AG04449 (cell line): ENCODE measurements around the gene TNS3.
A peak's percentile ranks its signal among the peaks of the same experiment; 100 is the strongest.

Source experiments
- CTCF ChIA-PET: fragments of 350-600 bp; formaldehyde crosslinking; extraction: SDS; loops from one replicate; lab custom pipeline; 2021; ENCODE audit warnings: antibody characterized with exemption; lab: Yijun Ruan, JAX
- POLR2A ChIA-PET: fragments of 400-600, 350-600 bp; formaldehyde crosslinking; extraction: SDS; loops from one replicate; lab custom pipeline; 2020; ENCODE audit warnings: antibody characterized with exemption, inconsistent platforms; lab: Yijun Ruan, JAX
- DNase-seq: peaks from one replicate; pipeline ENCODE4 v3.0.0-alpha.2; 2010; ENCODE audit warnings: low read depth, low spot score
- H3K4me3 ChIP-seq: 2 replicates; pipeline ENCODE4 v1.5.1; 2011; ENCODE audit warnings: low read depth, mild to moderate bottlenecking, control low read depth, low read length
- CTCF ChIP-seq: IDR thresholded peaks from one replicate; pipeline ENCODE4 v1.5.1; 2011; ENCODE audit warnings: mild to moderate bottlenecking, moderate library complexity, low read length, control low read depth, inconsistent platforms; ENCODE audit not compliant: insufficient read depth; ENCODE audit errors: missing control alignments

The TNS3 gene

GRCh38 chr7:47580175-47580706 is 1.7 kb downstream of the TNS3 start:
- no peak for TF ChIP-seq CTCF
- H3K4me3 ChIP-seq = peak overlapping the region; percentile 82
- ChIA-PET POLR2A (no interaction called here), CTCF (interaction anchor here (1.5 kb wide), 1 partner anchor 530 kb away, joined by 3 read pairs; no protein-coding TSS in a partner anchor)
- DNase-seq = no peak

GRCh38 chr7:47579458-47579857 is 2.5 kb downstream of the TNS3 start:
- no peak for TF ChIP-seq CTCF
- ChIA-PET POLR2A (interaction anchor here (1.4 kb wide), 1 partner anchor 207 kb away, joined by 5 read pairs; no protein-coding TSS in a partner anchor), CTCF (interaction anchor here (0.9 kb wide), 1 partner anchor 314 kb away, joined by 3 read pairs; no protein-coding TSS in a partner anchor)
- H3K4me3 ChIP-seq = peak overlapping the region; percentile 82
- no peak for DNase-seq

GRCh38 chr7:47578579-47579270 is 3.2 kb downstream of the TNS3 start:
- ChIA-PET CTCF (interaction anchor here (0.9 to 1.6 kb wide), 4 partner anchors 134 to 313 kb away, joined by 3 to 6 read pairs (median 4); no protein-coding TSS in a partner anchor), POLR2A (interaction anchor here (1.1 to 1.4 kb wide), 2 partner anchors 143 to 208 kb away, joined by 3 to 5 read pairs; no protein-coding TSS in a partner anchor)
- H3K4me3 ChIP-seq = peak overlapping the region; percentile 19; the same call in 1 of the 2 replicates
- no peak for TF ChIP-seq CTCF
- DNase-seq = no peak

GRCh38 chr7:47577321-47577919 is 4.5 kb downstream of the TNS3 start:
- ChIA-PET POLR2A (interaction anchor here (0.6 to 1.1 kb wide), 2 partner anchors 142 to 217 kb away, joined by 3 read pairs; no protein-coding TSS in a partner anchor), CTCF (interaction anchor here (1.6 kb wide), 1 partner anchor 132 kb away, joined by 3 read pairs; no protein-coding TSS in a partner anchor)
- no peak overlapping the region for H3K4me3 ChIP-seq

GRCh38 chr7:47576866-47577306 is 5.0 kb downstream of the TNS3 start:
- ChIA-PET POLR2A (interaction anchor here (0.6 kb wide), 1 partner anchor 217 kb away, joined by 3 read pairs; no protein-coding TSS in a partner anchor), CTCF (no interaction called here)
- no peak for DNase-seq
- H3K4me3 ChIP-seq = no peak overlapping the region; the same call in 1 of the 2 replicates
- TF ChIP-seq CTCF = no peak

More at GRCh38 chr7:47577321-47577919, 4.5 kb downstream of the TNS3 start:
- no peak for DNase-seq
- TF ChIP-seq CTCF = no peak
